Measurements from ENCODE around the gene PICK1.

DNA sequence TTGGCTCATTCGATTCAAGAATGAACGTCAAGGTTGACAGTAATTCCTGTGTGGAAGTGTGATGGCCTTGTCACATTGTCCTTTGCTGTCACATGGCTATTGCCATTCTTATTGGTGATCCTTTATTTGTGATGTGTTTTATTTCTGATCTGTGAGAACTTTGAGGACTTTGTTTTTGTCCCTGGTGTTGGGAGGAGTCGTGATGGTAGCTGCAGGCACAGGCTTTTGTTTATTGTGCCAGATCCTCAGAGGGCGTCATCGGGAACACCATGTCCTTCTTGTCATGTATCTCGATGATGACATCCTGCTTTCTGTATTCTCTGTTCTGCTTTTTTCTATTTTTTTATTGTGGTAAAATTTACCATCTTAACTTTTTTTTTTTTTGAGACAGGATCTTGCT is 5.6 kb downstream of the PICK1 start:
- TF ChIP-seq, protein P1, sequence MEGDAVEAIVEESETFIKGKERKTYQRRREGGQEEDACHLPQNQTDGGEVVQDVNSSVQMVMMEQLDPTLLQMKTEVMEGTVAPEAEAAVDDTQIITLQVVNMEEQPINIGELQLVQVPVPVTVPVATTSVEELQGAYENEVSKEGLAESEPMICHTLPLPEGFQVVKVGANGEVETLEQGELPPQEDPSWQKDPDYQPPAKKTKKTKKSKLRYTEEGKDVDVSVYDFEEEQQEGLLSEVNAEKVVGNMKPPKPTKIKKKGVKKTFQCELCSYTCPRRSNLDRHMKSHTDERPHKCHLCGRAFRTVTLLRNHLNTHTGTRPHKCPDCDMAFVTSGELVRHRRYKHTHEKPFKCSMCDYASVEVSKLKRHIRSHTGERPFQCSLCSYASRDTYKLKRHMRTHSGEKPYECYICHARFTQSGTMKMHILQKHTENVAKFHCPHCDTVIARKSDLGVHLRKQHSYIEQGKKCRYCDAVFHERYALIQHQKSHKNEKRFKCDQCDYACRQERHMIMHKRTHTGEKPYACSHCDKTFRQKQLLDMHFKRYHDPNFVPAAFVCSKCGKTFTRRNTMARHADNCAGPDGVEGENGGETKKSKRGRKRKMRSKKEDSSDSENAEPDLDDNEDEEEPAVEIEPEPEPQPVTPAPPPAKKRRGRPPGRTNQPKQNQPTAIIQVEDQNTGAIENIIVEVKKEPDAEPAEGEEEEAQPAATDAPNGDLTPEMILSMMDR (IDR thresholded peaks at IDR 0.05): peak in 1 of 4 experiments; percentile 13
- TF ChIP-seq POLR2A (IDR thresholded peaks at IDR 0.05) (no peak), POLR2AphosphoS5 (IDR thresholded peaks at IDR 0.05) (peak; percentile 95)
